Measurements from ENCODE around the gene SAMD14. TPM values are rescaled to one million over a fixed set of nuclear protein-coding genes. Genes with fewer than 3 reads are reported as not detected.

SAMD14 gene
- total and polyA plus RNA-seq, 2 experiments from 2014 or later, result 0.70 to 4.7 TPM

DNA sequence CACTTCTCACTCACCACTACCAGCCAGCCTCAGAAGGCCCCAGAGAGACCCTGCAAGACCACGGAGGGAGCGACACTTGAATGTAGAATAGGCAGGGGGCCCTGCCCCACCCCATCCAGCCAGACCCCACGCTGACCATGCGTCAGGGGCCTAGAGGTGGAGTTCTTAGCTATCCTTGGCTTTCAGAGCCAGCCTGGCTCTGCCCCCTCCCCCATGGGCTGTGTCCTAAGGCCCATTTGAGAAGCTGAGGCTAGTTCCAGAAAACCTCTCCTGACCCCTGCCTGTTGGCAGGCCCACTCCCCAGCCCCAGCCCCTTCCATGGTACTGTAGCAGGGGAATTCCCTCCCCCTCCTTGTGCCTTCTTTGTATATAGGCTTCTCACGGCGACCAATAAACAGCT lies 39.9 kb downstream of the SAMD14 start:
- Histone ChIP-seq H3K4me3 (no peak overlapping the region), H3K4me2 (no peak overlapping the region), H2AFZ (no peak overlapping the region), H3K27me3 (ENCODE audit: insufficient read depth) (no peaks in the 10 kb centered on the region), H3K4me1 (ENCODE audit: insufficient read depth) (no peaks in the 10 kb centered on the region), H3K27ac (ENCODE audit: low read depth) (no peak overlapping the region), H3K36me3 (ENCODE audit: insufficient read depth) (no peaks in the 10 kb centered on the region), H3K79me2 (replicated peaks; ENCODE audit: insufficient read depth) (no peaks in the 10 kb centered on the region), H3F3A (replicated peaks; ENCODE audit: low read depth) (peaks cover 2% of the 10 kb centered on the region; the same call in 1 of the 2 replicates), H4K20me1 (replicated peaks; ENCODE audit: insufficient read depth) (no peaks in the 10 kb centered on the region), H3K9me2 (ENCODE audit: insufficient read depth) (no peaks in the 10 kb centered on the region)
- no peak for TF ChIP-seq CREB1 (CRISPR knock-in tag; IDR thresholded peaks at IDR 0.05; ENCODE audit: low read depth)
- TF ChIP-seq STAT1 (IDR thresholded peaks at IDR 0.05; ENCODE audit: unreplicated experiment), result no peak
- TF ChIP-seq, protein P1, sequence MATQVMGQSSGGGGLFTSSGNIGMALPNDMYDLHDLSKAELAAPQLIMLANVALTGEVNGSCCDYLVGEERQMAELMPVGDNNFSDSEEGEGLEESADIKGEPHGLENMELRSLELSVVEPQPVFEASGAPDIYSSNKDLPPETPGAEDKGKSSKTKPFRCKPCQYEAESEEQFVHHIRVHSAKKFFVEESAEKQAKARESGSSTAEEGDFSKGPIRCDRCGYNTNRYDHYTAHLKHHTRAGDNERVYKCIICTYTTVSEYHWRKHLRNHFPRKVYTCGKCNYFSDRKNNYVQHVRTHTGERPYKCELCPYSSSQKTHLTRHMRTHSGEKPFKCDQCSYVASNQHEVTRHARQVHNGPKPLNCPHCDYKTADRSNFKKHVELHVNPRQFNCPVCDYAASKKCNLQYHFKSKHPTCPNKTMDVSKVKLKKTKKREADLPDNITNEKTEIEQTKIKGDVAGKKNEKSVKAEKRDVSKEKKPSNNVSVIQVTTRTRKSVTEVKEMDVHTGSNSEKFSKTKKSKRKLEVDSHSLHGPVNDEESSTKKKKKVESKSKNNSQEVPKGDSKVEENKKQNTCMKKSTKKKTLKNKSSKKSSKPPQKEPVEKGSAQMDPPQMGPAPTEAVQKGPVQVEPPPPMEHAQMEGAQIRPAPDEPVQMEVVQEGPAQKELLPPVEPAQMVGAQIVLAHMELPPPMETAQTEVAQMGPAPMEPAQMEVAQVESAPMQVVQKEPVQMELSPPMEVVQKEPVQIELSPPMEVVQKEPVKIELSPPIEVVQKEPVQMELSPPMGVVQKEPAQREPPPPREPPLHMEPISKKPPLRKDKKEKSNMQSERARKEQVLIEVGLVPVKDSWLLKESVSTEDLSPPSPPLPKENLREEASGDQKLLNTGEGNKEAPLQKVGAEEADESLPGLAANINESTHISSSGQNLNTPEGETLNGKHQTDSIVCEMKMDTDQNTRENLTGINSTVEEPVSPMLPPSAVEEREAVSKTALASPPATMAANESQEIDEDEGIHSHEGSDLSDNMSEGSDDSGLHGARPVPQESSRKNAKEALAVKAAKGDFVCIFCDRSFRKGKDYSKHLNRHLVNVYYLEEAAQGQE (IDR thresholded peaks at IDR 0.05; ENCODE audit: unreplicated experiment), result no peak
- ATAC-seq (no peak), DNase-seq (ENCODE audit: low spot score) (no peak)
- Mint-ChIP-seq H3K27me3 (ENCODE audit: insufficient read depth, low read depth, poor library complexity) (peaks cover 10% of the 10 kb centered on the region), H3K4me1 (no peaks in the 10 kb centered on the region; the same call in 2 of the 3 replicates), H3K4me3 (no peak overlapping the region), H3K9me3 (no peaks in the 10 kb centered on the region; the same call in 2 of the 3 replicates), H3K27ac (no peak overlapping the region), H3K36me3 (ENCODE audit: low read depth) (no peaks in the 10 kb centered on the region)

DNA sequence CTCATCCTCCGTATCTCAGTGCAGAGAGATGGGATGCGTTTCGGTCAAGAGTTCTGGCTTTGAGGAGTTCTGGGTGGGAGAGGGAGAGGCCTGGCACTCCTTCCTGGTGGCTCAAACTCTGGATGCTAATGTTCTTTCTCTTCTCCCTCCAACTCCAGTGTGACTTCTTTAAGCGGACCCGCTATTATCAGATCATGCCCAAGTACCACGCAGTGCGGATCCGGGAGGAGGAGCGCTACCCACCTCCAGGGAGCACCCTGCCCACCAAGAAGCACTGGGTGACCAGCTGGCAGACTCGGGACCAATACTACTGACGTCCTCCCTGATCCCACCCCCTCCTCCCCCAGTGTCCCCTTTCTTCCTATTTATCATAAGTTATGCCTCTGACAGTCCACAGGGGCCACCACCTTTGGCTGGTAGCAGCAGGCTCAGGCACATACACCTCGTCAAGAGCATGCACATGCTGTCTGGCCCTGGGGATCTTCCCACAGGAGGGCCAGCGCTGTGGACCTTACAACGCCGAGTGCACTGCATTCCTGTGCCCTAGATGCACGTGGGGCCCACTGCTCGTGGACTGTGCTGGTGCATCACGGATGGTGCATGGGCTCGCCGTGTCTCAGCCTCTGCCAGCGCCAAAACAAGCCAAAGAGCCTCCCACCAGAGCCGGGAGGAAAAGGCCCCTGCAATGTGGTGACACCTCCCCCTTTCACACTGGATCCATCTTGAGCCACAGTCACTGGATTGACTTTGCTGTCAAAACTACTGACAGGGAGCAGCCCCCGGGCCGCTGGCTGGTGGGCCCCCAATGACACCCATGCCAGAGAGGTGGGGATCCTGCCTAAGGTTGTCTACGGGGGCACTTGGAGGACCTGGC lies 40.8 kb downstream of the SAMD14 start:
- H3K4me3 Mint-ChIP-seq, result no peak overlapping the region
- Histone ChIP-seq H3K36me3 (ENCODE audit: insufficient read depth) (no peaks in the 10 kb centered on the region), H3K27me3 (ENCODE audit: insufficient read depth) (no peaks in the 10 kb centered on the region), H4K20me1 (replicated peaks; ENCODE audit: insufficient read depth) (no peaks in the 10 kb centered on the region), H3K4me2 (no peak overlapping the region), H2AFZ (no peak overlapping the region), H3F3A (replicated peaks; ENCODE audit: low read depth) (peaks cover 2% of the 10 kb centered on the region; the same call in 1 of the 2 replicates), H3K4me1 (ENCODE audit: insufficient read depth) (no peaks in the 10 kb centered on the region), H3K4me3 (no peak overlapping the region), H3K79me2 (replicated peaks; ENCODE audit: insufficient read depth) (no peaks in the 10 kb centered on the region), H3K27ac (ENCODE audit: low read depth) (no peak overlapping the region), H3K9me2 (ENCODE audit: insufficient read depth) (no peaks in the 10 kb centered on the region)
- H3K27me3 Mint-ChIP-seq (ENCODE audit: insufficient read depth, low read depth, poor library complexity), result peaks cover 3% of the 10 kb centered on the region
- no peak overlapping the region for H3K27ac Mint-ChIP-seq
- no peaks in the 10 kb centered on the region; the same call in 2 of the 3 replicates for H3K9me3 Mint-ChIP-seq
- H3K4me1 Mint-ChIP-seq, result no peaks in the 10 kb centered on the region; the same call in 2 of the 3 replicates
- no peaks in the 10 kb centered on the region for H3K36me3 Mint-ChIP-seq (ENCODE audit: low read depth)
- ATAC-seq, result no peak
- DNase-seq (ENCODE audit: low spot score), result no peak
- TF ChIP-seq, protein P2, sequence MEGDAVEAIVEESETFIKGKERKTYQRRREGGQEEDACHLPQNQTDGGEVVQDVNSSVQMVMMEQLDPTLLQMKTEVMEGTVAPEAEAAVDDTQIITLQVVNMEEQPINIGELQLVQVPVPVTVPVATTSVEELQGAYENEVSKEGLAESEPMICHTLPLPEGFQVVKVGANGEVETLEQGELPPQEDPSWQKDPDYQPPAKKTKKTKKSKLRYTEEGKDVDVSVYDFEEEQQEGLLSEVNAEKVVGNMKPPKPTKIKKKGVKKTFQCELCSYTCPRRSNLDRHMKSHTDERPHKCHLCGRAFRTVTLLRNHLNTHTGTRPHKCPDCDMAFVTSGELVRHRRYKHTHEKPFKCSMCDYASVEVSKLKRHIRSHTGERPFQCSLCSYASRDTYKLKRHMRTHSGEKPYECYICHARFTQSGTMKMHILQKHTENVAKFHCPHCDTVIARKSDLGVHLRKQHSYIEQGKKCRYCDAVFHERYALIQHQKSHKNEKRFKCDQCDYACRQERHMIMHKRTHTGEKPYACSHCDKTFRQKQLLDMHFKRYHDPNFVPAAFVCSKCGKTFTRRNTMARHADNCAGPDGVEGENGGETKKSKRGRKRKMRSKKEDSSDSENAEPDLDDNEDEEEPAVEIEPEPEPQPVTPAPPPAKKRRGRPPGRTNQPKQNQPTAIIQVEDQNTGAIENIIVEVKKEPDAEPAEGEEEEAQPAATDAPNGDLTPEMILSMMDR (conservative IDR thresholded peaks at IDR 0.05; ENCODE audit: low read depth in 2 of 2), result no peak
- TF ChIP-seq EZH2phosphoT487 (IDR thresholded peaks at IDR 0.05; ENCODE audit: unreplicated experiment) (no peak), CREB1 (CRISPR knock-in tag; IDR thresholded peaks at IDR 0.05; ENCODE audit: low read depth) (no peak), NANOG (IDR thresholded peaks at IDR 0.05; ENCODE audit: borderline replicate concordance) (no peak), EZH2 (IDR thresholded peaks at IDR 0.05; ENCODE audit: low read depth, unreplicated experiment) (no peak)
- TF ChIP-seq, protein P3, sequence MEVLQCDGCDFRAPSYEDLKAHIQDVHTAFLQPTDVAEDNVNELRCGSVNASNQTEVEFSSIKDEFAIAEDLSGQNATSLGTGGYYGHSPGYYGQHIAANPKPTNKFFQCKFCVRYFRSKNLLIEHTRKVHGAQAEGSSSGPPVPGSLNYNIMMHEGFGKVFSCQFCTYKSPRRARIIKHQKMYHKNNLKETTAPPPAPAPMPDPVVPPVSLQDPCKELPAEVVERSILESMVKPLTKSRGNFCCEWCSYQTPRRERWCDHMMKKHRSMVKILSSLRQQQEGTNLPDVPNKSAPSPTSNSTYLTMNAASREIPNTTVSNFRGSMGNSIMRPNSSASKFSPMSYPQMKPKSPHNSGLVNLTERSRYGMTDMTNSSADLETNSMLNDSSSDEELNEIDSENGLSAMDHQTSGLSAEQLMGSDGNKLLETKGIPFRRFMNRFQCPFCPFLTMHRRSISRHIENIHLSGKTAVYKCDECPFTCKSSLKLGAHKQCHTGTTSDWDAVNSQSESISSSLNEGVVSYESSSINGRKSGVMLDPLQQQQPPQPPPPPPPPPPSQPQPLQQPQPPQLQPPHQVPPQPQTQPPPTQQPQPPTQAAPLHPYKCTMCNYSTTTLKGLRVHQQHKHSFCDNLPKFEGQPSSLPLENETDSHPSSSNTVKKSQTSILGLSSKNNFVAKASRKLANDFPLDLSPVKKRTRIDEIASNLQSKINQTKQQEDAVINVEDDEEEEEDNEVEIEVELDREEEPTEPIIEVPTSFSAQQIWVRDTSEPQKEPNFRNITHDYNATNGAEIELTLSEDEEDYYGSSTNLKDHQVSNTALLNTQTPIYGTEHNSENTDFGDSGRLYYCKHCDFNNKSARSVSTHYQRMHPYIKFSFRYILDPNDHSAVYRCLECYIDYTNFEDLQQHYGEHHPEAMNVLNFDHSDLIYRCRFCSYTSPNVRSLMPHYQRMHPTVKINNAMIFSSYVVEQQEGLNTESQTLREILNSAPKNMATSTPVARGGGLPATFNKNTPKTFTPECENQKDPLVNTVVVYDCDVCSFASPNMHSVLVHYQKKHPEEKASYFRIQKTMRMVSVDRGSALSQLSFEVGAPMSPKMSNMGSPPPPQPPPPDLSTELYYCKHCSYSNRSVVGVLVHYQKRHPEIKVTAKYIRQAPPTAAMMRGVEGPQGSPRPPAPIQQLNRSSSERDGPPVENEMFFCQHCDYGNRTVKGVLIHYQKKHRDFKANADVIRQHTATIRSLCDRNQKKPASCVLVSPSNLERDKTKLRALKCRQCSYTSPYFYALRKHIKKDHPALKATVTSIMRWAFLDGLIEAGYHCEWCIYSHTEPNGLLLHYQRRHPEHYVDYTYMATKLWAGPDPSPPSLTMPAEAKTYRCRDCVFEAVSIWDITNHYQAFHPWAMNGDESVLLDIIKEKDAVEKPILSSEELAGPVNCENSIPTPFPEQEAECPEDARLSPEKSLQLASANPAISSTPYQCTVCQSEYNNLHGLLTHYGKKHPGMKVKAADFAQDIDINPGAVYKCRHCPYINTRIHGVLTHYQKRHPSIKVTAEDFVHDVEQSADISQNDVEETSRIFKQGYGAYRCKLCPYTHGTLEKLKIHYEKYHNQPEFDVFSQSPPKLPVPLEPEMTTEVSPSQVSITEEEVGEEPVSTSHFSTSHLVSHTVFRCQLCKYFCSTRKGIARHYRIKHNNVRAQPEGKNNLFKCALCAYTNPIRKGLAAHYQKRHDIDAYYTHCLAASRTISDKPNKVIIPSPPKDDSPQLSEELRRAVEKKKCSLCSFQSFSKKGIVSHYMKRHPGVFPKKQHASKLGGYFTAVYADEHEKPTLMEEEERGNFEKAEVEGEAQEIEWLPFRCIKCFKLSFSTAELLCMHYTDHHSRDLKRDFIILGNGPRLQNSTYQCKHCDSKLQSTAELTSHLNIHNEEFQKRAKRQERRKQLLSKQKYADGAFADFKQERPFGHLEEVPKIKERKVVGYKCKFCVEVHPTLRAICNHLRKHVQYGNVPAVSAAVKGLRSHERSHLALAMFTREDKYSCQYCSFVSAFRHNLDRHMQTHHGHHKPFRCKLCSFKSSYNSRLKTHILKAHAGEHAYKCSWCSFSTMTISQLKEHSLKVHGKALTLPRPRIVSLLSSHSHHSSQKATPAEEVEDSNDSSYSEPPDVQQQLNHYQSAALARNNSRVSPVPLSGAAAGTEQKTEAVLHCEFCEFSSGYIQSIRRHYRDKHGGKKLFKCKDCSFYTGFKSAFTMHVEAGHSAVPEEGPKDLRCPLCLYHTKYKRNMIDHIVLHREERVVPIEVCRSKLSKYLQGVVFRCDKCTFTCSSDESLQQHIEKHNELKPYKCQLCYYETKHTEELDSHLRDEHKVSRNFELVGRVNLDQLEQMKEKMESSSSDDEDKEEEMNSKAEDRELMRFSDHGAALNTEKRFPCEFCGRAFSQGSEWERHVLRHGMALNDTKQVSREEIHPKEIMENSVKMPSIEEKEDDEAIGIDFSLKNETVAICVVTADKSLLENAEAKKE (CRISPR knock-in tag; IDR thresholded peaks at IDR 0.05), result no peak

Measured in GM23338 (cell line).